ENCODE measurements around the gene WSCD1.

- TF ChIP-seq CTCF (IDR thresholded peaks at IDR 0.05) (no peak), EP300 (IDR thresholded peaks at IDR 0.05) (no peak), POLR2A (IDR thresholded peaks at IDR 0.05) (no peak)
Measured at GRCh38 chr17:6135996-6136395, 65.8 kb downstream of the WSCD1 start.

All from ovary (tissue), 3 donors.